8988T (cell line): ENCODE data around the gene PTPRO.

Source experiments
- DNase-seq: peaks from one replicate; pipeline ENCODE4 v3.0.0; 2011

Gene PTPRO

DNA sequence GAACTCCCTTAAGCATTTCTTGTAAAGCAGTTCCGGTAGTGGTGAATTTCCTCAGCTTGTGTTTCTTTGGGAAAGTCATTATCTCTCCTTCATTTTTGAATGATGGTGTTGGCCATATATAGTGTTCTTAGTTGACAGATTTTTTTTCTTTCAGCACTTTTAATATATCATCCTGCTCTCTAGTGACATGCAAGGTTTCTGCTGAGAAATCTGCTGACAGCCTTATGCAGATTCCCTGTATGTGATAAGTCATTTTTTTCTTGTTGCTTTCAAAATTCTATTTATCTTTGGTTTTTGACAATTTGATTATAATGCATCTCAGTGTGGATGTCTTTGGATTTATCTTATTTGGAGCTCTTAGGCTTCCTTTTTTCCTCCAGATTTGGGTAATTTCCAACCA is 135.7 kb downstream of the PTPRO start:
- DNase-seq: no peak

DNA sequence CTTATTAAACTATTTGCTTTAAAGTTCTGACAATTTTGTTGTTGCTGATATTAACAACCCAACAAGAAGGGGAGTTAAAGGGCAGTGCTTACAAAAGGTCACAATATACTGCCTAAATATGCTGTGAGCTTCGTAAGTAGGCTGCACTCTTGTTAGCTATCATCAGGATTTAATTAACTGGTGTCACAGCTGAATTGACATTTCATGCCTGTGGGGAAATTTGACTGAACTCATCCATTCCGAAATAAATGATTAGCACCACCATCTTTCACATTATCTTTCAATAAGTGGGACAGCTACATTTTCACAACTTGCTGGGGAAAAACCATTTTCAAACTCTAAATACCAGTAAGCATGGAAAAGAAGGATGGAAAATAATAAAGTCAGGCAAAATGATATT is 146.6 kb downstream of the PTPRO start:
- DNase-seq: no peak

DNA sequence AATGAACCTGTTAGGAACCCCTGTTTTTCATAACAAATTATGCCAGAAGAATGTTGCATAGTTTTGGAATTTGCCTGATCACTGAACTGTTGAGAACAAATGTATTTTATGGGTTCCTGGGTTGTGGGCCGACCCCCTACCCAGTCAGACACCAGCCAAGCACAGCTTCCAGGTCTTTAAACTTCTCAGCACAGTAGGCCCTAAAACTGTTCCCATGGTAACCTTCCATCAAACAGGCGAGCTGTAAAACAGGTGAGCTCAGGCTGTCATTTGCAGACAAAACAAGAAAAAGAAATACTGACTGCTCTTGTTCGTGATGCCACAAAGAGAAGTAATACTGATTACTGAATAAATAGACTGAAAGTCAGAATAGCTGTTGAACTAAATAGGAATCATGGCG is 147.0 kb downstream of the PTPRO start:
- no peak for DNase-seq

DNA sequence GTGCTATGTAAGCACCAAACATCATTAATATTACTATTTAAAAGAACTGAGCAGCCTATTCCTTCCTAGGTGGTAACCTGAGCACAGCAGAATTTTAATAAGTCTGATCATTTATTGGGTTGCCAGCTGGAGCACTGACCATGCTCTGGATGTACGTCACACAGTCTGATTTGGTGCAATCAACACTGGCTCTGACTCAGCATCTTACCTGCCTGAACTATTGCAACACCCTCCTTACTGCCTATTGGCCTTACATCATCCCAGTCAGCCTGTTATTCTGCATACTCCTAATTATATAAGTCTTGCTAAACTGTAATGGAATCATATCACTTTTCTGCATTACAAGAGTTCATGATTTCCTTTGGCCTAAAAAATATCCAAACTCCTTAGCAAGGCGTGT is 149.7 kb downstream of the PTPRO start:
- DNase-seq: no peak

DNA sequence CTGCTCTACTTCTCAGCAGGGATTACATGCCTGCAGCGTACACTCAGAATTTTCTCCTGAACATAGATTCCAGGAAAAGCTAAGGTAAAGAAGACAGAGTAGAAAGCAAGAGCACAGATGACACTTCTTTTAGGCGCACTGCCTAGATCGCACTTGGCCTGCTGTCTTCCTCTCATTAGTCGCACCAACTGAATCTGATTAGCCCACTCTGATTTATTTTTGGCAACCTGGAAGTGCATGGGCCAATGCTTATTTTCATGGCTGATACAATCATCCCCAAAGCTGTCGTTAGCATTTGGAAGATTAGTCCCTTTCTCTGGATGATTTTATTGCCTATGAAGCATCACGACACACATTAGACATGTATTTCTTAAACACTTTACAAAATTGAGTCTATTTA is 152.5 kb downstream of the PTPRO start:
- DNase-seq: no peak

DNA sequence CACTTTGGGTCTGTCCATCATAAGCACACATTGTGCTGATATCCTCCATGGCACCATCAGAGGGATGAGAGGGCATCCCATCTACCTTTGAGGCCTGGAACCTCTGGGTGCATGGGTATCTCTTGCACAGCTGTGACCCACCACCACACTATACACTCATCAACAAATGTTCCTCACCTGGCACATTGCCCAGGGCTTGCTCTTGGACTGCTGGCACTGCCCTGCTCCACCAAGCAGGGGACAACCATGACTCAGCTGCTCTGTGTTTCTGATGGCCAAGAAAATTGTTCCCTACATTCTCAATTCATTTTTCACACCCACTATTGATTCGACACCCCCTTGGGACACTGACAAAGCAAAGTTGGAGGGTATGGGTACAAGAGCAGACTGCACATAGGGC is 155.5 kb downstream of the PTPRO start:
- no peak for DNase-seq

DNA sequence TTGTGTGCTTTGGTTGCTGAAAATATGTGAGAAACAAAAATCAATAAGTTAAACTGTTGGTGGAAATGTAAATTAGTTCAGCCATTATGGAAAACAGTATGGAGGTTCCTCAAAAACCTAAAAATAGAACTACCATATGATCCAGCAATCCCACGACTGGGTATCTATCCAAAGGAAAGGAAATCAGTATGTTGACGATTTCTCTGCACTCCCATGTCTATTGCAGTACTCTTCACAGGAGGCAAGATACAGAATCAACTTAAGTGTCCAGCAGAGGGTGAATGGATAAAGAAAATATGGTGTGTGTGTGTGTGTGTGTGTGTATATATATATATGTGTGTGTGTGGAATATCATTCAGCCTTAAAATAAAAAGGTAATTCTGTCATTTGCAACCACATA is 159.5 kb downstream of the PTPRO start:
- DNase-seq: no peak

DNA sequence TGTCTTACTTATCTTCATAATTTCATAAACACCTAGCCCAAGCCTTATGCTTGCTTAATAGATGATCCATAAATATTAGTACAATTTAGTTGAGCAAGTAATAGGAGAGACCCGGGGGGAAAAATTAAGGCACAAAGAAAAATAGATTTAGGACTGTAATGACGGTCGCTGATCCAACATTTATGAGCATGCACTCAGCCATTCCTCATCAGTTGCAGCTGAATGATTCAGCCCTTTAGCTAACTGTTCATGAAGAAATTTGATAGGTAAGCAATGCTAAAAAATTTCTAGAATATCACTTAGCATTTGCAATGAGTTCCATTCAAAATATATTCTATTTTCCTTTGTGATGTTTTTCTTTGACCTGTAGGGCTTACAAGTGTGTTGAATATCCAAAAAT is 163.2 kb downstream of the PTPRO start:
- DNase-seq: no peak

DNA sequence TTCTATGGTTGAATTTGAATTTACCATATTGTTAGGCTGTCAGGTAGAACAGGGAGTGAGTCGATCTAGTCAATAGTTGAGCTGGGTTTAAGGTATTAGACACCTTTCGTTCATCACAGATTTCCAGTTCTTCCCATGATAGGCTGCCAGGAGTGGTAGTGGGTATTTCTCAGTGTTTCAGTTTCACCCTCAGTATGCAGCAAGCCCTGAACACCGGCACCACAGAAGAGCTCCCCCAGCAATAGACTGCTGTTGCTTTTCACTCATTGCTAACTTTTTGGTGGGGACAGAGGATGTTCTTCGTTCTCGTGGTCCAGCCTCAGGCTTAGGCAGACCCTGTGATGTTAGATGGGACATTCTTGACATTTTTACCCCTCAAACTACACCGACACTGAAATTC is 164.6 kb downstream of the PTPRO start:
- DNase-seq: no peak

DNA sequence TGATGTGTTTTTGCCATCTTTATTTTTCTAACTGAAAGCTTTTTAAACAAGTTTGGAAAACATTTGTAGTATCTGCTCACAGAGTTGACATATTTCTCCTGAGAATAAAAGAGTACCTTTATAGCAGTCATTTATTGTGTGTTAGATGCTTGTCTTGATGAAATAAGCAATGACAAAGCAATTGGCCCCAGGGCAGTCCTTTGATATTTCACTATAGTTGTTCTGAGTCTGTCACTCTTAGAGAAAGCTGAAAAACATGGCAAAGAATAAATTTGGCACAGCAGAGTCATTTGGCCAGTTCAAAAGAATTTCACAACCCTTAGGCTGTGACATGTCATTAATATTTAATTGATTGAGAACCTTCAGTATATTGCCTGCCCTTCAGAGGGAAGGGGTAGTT is 166.2 kb downstream of the PTPRO start:
- DNase-seq: no peak

DNA sequence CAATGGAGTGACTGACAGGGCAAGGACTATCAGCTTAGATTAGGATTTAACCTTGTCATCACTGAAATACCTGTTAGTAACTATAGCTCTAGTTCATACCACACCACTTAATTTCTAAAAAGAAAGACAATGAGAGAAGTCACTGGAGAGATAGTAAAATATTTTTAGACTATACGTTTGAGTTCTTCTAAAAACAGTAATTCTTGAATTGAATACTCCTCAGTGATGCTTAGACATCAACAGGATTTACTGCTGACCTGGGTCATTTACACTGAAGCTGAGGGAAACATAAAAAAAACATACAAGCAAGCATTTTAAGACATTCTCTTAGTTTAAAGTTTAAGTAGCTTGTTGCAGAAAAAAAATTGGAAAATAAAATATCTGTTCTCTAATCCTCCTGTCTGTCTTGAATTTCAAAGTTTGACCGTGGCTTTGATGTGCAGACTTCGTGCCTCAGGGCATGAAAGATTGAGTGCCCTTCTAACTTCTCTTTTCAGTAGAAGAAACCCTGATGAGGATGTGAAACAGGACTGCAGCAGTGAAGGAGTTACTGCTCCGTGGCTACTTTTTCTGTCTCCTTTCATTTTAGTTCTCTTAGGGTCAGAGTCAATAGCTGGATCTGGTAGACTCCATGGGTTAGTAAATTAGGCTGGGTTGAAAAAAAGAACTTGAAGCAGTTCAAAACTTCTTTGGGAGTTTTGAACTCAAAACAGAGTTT is 172.2 kb downstream of the PTPRO start:
- DNase-seq: no peak

DNA sequence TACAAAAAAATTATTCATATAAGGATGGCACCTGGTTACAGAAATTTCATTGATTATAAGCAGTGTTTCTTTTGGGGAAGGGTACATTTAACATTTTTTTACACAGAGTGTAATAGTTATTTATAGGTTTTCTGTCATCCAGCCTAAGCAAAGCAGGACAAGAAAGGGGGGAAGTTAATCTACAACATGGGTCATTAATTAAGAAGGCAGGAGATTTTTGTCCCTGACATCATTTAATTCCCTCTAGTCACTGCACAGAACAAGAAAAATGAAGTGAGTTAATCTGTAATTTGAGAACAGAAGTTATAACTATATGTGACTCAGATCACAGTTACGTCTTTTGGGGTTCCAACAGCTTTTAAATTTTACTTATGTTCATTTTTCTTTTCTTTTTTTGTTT is 173.4 kb downstream of the PTPRO start:
- DNase-seq: no peak

DNA sequence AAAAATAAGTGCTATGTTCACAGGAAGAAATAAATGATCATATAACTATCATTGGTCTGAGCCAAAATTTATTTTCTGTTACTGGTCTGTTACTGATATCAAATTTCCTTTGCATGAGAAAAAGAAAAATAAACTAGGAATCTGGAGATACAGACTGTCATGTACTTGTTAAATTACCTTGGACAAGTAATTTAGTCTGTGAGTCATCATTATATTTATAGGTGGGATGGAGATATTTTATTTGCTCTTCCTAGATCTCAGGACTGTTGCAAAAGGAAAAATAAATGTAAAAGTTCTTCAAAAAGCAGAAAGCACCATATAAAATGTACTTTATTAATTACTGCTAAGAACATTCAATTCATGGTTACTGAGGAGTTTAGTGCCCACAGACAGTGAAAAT is 174.4 kb downstream of the PTPRO start:
- no peak for DNase-seq

DNA sequence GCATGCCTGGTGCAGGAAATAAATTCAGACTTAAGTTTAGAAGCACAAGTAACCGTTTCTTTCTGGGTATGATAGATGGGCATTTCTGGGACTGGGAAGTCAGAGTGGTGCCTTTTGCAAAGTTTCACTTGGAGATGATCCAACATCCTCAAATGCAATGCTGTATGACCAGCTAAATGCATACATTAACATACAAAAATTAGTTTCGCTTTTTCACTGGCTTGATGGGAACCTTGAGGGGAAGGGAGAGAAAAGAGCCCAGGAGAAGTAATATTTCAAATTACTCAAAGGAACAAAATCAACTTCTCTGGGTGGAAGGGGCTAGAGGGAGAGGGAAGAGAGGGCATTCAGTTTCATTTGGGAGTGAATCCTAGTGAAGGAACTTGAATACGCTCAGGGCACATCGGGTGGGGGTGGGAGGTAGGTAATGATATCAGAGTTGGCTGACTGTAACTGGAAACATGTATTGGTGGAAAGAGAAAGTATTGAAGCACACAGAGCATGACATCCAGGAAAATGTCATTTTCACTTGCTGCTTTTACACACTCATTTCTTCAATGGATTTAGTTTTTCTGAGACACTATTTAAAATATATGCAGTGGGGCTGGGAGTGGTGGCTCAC is 175.5 kb downstream of the PTPRO start:
- no peak for DNase-seq

DNA sequence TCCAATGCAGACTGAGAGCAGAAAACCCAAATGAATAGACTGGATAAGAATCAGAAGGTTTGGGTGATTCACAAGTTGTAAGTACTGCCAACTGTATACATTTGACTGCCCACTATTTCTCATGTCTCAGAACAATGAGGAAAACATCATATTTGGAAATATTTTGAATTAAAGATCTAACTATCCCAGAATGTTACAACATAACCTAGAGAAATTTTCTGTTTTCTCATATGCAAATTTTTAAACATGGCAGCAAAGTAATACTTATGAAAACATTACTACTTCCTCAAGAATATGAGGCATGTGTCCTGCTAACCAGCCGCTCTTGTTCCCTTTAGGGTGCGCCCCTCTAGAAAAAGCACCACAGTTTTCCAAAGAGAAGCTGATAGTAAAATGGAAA is 179.9 kb downstream of the PTPRO start:
- no peak for DNase-seq

DNA sequence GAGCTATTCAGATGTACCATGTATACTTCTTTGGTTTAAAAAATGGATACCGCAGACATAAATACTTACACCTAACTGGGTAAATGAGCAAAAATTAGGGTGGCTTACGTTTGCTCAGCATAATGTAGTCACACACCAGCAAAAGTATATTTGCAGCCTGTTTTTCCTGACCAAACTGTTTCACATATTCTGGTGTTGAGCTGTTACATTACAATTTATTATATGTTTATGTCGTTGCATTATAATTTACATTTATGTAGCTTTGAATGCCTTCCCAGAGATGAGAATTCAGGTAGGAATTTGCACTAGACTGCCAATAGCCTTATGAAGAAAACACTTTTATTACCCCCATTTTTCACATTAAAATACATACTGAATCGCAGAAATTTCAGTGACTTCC is 183.3 kb downstream of the PTPRO start:
- no peak for DNase-seq

DNA sequence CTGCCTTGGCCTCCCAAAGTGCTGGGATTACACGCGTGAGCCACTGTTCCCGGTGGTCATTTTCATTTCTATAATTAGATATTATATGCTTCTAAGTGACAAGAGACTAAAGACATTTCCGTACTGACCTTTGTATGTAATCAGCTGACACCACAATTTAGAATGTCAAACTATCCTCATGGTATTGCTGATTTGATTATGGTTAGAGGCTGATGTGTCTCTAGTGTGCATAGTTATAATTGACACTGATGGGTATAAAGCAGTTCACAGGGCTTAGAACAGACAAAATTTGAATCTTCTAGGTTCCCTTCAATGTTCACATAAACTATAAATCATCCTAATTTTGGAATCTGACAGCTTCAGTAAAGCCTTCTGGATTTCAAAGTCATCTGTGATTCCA is 192.7 kb downstream of the PTPRO start:
- DNase-seq: no peak

DNA sequence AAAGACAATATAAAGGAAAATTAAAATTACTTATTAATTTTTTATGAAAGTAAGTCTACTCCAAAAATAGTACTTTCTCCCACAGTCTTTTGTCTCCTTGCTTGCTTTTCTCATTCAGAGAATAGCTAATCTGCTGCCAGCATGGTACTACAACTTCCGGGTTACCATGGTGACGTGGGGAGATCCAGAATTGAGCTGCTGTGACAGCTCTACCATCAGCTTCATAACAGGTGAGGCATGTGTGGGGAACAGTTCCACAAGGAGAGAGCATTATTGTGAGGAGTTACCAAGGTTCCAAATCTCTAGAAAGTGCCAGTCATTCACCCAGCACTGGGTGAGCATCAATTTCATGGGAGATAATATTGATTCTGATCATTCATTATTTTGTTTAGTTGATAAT is 197.8 kb downstream of the PTPRO start:
- no peak for DNase-seq

DNA sequence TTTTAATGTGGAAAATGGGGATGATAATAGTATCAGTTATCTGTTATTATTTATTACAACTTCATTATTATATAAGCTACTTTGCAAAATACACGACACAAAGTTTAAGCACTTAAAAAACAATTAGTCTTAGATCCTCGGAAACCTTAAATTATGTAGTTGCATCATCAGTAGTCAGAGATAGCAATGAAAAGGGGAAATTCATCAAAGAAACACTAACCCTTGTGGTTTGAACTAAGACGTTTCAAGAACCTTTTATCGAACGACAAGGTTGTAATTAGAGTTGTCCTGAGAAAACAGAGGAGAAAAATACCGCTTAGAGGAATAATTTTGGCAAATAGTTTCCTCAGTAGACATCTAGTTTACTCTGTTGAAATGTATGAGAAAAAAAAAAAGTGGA is 198.5 kb downstream of the PTPRO start:
- no peak for DNase-seq

DNA sequence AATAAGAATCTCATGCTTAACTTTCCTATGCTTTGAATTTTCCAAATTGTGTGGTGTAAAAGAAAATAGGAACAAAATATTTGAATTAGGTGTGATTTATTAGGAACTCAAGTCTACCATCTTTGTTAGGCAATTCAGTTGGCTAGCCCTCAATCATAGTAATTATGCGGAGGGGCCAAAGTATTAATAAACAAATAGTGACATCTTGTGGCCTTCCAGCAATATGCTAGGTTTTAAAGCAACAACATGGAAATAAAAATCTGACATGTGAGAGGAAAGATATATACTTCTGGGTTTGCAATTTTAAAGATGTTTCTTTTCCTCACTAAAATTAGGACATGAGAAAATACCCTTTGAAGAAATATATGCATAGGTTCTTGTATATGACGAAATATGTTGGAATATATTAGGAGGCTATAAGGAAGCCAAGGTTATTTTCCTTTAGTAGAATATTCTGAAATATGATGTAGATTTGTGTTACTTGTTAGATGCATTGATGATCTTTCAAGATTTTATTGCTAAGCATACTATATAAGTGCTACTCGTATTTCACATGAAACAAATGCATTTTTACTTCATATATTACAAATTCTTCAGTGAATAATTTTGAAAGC is 200.4 kb downstream of the PTPRO start:
- no peak for DNase-seq

DNA sequence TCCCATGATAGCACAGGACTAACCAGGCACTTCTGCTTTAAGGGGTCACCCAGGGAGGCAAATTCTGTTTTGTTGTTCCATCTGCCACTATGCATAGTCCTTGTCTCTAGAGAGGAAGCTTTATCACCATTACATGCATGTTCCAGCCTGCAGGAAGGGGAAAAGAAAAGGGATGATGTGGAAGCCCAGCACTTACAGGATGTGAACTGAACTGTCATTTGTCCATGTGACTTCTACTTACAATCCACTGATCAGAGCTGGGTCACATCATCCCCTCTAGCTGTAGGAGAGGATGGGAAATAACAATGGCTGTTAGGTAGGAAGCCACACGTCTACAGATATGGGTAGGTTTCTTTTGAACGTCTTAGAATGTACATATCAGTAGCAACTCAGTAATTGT is 203.1 kb downstream of the PTPRO start:
- no peak for DNase-seq

DNA sequence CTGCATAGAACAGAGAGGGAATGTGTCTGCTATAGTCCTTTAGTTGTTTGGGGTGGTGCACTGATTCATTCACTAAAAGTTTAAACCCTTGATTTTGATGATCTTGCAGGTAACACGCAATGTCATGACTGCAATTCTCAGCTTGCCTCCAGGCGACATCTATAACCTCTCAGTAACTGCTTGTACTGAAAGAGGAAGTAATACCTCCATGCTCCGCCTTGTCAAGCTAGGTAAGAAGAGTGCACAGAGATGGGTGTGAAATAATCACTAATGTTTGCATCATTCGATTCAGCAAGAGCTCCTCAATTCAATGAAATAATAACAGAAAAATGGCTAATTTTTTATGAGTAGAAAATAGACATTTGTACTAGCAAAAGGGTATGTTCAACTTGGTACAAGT is 203.7 kb downstream of the PTPRO start:
- DNase-seq: no peak

DNA sequence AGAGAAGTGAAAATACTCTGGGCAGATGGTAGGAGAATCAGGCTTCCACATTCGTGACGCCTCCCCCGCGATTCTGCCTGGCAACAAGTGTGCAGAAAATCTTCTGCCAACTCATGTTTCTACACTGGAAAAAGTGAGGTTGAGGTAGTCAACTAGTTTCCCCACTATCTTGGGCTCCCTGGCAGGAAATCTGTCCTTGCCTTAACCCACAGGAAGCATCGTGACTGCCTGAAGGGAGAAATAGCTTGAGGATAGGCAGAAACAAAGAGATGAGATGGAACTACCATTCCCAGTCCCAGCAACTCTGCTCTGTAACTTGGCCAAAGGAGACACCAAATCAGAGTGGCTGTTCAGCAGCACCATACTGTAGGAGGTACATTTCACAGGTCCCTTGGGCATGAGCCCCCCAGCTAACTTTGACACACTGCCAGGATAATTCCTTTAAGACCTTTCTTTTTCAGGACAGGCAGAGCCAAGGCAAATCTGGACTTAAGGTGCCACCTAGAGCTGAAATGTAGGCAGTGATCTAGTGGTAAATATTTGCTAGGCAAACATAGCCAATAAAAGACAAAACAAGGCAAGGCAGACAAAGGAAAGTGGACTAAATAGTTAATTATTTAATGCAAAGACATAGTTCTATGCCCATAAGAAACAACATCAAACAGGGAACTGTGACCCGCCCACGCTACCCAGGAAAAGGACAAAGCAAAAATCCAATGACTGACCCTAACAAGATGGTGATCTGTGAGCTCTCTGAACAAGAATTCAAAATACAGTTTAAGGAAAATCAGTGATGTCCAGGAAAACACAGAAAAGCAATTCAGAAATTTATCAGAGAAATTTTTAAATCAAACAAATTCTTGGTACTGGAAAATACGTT is 205.1 kb downstream of the PTPRO start:
- DNase-seq: no peak

DNA sequence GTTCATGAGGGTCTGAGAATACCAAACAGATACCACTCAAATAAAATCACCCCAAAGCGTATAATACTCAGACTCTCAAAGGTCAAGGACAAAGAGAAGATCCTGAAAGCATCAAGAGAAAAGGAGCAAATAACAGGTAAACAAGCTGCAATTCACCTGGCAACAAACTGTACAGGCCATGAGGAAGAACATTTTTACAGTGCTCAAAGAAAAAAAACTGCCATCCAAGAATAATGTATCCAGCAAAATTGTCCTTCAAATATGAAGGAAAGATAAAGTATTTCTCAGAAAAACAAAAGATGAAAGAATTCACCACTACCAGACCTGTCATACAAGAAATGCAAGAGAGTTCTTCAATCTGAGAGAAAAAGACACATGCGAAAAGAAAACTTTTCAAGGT is 206.4 kb downstream of the PTPRO start:
- no peak for DNase-seq
